ENCODE data around the gene TNFRSF1B. TPM values are rescaled to one million over a fixed set of nuclear protein-coding genes. Genes with fewer than 3 reads are reported as not detected.

TNFRSF1B gene
- total and polyA plus RNA-seq, 2 experiments from 2014 or later, result 0.91 to 4.1 TPM

DNA sequence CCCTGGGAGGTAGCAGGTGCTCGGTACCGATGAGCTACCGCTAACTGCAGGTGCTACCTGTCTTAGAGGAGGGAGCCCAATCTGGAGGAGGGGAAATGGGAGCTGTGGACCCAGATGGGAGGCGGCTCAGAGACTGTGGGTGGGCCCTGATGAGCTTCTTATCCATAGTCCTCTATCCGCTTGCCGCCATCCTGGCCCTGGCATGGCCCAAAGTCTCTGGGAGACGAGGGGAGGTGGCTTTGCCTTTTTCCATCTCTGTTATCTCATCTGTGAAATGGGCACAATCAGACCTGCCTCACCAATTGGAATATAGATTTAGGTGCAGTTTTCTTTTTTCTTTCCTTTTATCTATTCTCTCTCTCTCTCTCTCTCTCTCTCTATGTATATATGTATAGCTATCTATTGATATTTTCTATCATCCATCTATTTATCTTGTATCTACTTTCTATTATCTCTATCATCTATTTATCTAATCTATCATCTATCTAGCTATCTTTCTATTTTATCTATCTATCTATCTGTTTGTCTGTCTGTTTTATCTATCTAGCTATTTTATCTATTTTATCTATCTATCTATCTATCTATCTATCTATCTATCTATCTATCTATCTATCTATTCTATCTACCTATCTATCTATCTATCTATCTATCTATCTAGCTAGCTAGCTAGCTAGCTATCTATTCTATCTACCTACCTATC, 16.5 kb downstream of the TNFRSF1B start (continued):
- TF ChIP-seq, protein P1, sequence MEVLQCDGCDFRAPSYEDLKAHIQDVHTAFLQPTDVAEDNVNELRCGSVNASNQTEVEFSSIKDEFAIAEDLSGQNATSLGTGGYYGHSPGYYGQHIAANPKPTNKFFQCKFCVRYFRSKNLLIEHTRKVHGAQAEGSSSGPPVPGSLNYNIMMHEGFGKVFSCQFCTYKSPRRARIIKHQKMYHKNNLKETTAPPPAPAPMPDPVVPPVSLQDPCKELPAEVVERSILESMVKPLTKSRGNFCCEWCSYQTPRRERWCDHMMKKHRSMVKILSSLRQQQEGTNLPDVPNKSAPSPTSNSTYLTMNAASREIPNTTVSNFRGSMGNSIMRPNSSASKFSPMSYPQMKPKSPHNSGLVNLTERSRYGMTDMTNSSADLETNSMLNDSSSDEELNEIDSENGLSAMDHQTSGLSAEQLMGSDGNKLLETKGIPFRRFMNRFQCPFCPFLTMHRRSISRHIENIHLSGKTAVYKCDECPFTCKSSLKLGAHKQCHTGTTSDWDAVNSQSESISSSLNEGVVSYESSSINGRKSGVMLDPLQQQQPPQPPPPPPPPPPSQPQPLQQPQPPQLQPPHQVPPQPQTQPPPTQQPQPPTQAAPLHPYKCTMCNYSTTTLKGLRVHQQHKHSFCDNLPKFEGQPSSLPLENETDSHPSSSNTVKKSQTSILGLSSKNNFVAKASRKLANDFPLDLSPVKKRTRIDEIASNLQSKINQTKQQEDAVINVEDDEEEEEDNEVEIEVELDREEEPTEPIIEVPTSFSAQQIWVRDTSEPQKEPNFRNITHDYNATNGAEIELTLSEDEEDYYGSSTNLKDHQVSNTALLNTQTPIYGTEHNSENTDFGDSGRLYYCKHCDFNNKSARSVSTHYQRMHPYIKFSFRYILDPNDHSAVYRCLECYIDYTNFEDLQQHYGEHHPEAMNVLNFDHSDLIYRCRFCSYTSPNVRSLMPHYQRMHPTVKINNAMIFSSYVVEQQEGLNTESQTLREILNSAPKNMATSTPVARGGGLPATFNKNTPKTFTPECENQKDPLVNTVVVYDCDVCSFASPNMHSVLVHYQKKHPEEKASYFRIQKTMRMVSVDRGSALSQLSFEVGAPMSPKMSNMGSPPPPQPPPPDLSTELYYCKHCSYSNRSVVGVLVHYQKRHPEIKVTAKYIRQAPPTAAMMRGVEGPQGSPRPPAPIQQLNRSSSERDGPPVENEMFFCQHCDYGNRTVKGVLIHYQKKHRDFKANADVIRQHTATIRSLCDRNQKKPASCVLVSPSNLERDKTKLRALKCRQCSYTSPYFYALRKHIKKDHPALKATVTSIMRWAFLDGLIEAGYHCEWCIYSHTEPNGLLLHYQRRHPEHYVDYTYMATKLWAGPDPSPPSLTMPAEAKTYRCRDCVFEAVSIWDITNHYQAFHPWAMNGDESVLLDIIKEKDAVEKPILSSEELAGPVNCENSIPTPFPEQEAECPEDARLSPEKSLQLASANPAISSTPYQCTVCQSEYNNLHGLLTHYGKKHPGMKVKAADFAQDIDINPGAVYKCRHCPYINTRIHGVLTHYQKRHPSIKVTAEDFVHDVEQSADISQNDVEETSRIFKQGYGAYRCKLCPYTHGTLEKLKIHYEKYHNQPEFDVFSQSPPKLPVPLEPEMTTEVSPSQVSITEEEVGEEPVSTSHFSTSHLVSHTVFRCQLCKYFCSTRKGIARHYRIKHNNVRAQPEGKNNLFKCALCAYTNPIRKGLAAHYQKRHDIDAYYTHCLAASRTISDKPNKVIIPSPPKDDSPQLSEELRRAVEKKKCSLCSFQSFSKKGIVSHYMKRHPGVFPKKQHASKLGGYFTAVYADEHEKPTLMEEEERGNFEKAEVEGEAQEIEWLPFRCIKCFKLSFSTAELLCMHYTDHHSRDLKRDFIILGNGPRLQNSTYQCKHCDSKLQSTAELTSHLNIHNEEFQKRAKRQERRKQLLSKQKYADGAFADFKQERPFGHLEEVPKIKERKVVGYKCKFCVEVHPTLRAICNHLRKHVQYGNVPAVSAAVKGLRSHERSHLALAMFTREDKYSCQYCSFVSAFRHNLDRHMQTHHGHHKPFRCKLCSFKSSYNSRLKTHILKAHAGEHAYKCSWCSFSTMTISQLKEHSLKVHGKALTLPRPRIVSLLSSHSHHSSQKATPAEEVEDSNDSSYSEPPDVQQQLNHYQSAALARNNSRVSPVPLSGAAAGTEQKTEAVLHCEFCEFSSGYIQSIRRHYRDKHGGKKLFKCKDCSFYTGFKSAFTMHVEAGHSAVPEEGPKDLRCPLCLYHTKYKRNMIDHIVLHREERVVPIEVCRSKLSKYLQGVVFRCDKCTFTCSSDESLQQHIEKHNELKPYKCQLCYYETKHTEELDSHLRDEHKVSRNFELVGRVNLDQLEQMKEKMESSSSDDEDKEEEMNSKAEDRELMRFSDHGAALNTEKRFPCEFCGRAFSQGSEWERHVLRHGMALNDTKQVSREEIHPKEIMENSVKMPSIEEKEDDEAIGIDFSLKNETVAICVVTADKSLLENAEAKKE (CRISPR knock-in tag; IDR thresholded peaks at IDR 0.05), result no peak
- TF ChIP-seq ZNF114 (CRISPR knock-in tag; IDR thresholded peaks at IDR 0.05) (no peak), EZH2phosphoT487 (IDR thresholded peaks at IDR 0.05; ENCODE audit: unreplicated experiment) (no peak), NANOG (IDR thresholded peaks at IDR 0.05; ENCODE audit: borderline replicate concordance) (no peak)
- TF ChIP-seq, protein P2, sequence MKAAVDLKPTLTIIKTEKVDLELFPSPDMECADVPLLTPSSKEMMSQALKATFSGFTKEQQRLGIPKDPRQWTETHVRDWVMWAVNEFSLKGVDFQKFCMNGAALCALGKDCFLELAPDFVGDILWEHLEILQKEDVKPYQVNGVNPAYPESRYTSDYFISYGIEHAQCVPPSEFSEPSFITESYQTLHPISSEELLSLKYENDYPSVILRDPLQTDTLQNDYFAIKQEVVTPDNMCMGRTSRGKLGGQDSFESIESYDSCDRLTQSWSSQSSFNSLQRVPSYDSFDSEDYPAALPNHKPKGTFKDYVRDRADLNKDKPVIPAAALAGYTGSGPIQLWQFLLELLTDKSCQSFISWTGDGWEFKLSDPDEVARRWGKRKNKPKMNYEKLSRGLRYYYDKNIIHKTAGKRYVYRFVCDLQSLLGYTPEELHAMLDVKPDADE (IDR thresholded peaks at IDR 0.05), result no peak

DNA sequence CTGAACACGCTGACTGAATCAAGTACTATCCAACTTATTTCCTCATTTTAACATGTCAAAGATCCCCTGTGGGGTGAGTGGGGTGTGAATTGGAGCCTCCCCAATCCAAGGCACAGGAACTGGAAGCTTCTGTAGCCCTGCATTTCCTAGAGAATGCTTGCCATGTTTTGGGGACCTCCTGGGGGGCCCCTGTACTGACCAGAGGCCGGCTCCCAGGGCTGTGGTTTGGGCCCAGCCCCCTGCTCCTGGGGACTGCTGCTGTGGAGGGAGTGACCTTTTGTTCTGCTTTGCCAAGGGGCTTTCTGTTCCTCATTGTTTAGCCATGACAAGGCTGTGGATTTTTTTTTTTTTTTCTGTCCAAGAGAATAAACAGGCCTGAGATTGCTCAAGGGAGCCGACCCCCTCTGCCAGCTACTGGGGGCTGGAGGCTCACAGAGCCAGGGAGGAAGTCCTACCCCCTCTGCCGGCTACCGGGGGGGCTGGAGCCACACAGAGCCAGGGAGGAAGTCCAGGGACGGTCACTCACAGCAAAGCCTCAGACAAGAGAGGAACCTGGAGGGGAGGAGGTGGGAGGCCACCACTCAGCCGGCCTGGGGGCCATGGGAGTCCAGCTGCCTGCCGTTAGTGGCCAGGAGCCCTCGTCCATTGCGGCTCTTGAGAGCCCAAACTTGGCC, 17.4 kb downstream of the TNFRSF1B start:
- no peaks in the 10 kb centered on the region for H4K20me1 ChIP-seq (replicated peaks; ENCODE audit: insufficient read depth)
- H2AFZ ChIP-seq, result peak overlapping the region; percentile 43; the same call in 1 of the 2 replicates
- Mint-ChIP-seq H3K27me3 (ENCODE audit: insufficient read depth, low read depth, poor library complexity) (peaks cover 12% of the 10 kb centered on the region), H3K4me3 (no peak overlapping the region), H3K27ac (no peak overlapping the region), H3K9me3 (peaks cover 15% of the 10 kb centered on the region), H3K4me1 (peaks cover 19% of the 10 kb centered on the region), H3K36me3 (ENCODE audit: low read depth) (peaks cover 11% of the 10 kb centered on the region)
- TF ChIP-seq, protein P2 (IDR thresholded peaks at IDR 0.05), result no peak
- TF ChIP-seq EZH2phosphoT487 (IDR thresholded peaks at IDR 0.05; ENCODE audit: unreplicated experiment), result no peak
- no peak for TF ChIP-seq JUNB (IDR thresholded peaks at IDR 0.05; ENCODE audit: unreplicated experiment)
- no peak for TF ChIP-seq ZNF114 (CRISPR knock-in tag; IDR thresholded peaks at IDR 0.05)
- TF ChIP-seq POLR2AphosphoS5 (IDR thresholded peaks at IDR 0.05; ENCODE audit: low read depth), result no peak
- TF ChIP-seq, protein P3, sequence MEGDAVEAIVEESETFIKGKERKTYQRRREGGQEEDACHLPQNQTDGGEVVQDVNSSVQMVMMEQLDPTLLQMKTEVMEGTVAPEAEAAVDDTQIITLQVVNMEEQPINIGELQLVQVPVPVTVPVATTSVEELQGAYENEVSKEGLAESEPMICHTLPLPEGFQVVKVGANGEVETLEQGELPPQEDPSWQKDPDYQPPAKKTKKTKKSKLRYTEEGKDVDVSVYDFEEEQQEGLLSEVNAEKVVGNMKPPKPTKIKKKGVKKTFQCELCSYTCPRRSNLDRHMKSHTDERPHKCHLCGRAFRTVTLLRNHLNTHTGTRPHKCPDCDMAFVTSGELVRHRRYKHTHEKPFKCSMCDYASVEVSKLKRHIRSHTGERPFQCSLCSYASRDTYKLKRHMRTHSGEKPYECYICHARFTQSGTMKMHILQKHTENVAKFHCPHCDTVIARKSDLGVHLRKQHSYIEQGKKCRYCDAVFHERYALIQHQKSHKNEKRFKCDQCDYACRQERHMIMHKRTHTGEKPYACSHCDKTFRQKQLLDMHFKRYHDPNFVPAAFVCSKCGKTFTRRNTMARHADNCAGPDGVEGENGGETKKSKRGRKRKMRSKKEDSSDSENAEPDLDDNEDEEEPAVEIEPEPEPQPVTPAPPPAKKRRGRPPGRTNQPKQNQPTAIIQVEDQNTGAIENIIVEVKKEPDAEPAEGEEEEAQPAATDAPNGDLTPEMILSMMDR (conservative IDR thresholded peaks at IDR 0.05; ENCODE audit: low read depth in 2 of 2), result no peak
- no peak overlapping the region for H3K4me3 ChIP-seq
- H3K4me1 ChIP-seq (ENCODE audit: insufficient read depth), result peaks cover 7% of the 10 kb centered on the region; the same call in 1 of the 2 replicates
- H3K36me3 ChIP-seq (ENCODE audit: insufficient read depth), result no peaks in the 10 kb centered on the region
- H3K79me2 ChIP-seq (replicated peaks; ENCODE audit: insufficient read depth), result no peaks in the 10 kb centered on the region
- DNase-seq (ENCODE audit: low spot score) (no peak), ATAC-seq (peak; percentile 23)
- peak overlapping the region; percentile 20; the same call in 1 of the 2 replicates for H3K4me2 ChIP-seq
- H3K27me3 ChIP-seq (ENCODE audit: insufficient read depth), result no peaks in the 10 kb centered on the region
- no peaks in the 10 kb centered on the region for H3F3A ChIP-seq (replicated peaks; ENCODE audit: low read depth)
- no peak overlapping the region for H3K27ac ChIP-seq (ENCODE audit: low read depth)
- H3K9me2 ChIP-seq (ENCODE audit: insufficient read depth), result no peaks in the 10 kb centered on the region

Data from GM23338 (cell line).